GM13977 (cell line): ENCODE results near the gene SLC22A24.
"Not testable (repeated sequence)": the region's sequence is repeated elsewhere in the genome, so short reads cannot be mapped to it uniquely, and the experiment has no call there.

Experiments
- DNase-seq: peaks from one replicate; pipeline ENCODE4 v3.0.0; 2012; ENCODE audit warnings: low spot score
- CTCF ChIP-seq: IDR thresholded peaks from 2 replicates; pipeline ENCODE4 v1.5.1; 2012; ENCODE audit warnings: mild to moderate bottlenecking, control low read depth; ENCODE audit not compliant: insufficient read depth; ENCODE audit errors: extremely low read depth, missing control alignments
- in situ Hi-C: fragments of 300-500 bp; cut with MboI; formaldehyde crosslinking; loops from one replicate; pipeline ENCODE4 v1.12.0; 2022; ENCODE audit warnings: low sequenced_read_pairs, low pct_unique_long_range_greater_than_20kb, mixed read lengths, inconsistent platforms; ENCODE audit not compliant: unreplicated experiment

SLC22A24 gene

GRCh38 chr11:63146581-63146980 is 2.6 kb upstream of the SLC22A24 start:
- DNase-seq = no peak
- TF ChIP-seq CTCF = no peak
- in situ Hi-C loops = no loop called here

GRCh38 chr11:63142459-63142858 is 1.6 kb downstream of the SLC22A24 start:
- no peak for DNase-seq
- TF ChIP-seq CTCF = no peak
- in situ Hi-C loops = no loop called here

DNA sequence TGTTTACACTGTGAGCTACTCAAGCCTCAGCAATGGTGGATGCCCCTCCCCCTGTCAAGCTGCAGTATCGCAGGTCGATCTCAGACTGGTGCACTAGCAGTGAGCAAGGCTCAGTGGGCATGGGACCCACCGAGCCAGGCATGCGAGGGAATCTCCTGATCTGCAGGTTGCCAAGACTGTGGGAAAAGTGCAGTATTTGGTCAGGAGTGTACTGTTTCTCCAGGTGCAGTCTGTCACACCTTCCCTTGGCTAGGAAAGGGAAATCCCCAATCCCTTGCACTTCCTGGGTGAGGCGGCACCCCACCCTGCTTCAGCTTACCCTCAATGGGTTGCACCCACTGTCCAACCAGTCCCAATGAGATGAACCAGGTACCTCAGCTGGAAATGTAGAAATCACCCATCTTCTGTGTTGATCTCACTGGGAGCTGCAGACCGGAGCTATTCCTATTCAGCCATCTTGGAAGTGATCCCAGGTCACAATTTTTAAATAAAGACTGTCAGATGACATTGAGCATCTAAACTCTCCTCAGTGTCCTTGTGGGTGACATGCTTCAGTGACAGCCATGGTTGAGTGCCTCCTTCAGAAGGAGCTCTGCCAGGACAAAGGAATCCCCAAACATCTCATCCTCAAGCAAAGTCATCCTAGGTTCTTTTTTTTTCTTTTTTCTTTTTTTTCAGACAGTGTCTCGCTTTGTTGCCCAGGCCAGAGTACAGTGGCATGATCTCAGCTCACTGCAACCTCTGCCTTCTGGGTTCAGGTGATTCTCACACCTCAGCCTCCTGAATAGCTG is 10.8 kb downstream of the SLC22A24 start:
- no peak for DNase-seq
- TF ChIP-seq CTCF = no peak
- in situ Hi-C loops = no loop called here

- in situ Hi-C loops = no loop called here
- no peak for DNase-seq
- no peak for TF ChIP-seq CTCF
Observed at GRCh38 chr11:63099555-63099954, 44.5 kb downstream of the SLC22A24 start.

GRCh38 chr11:63080682-63081081 is 63.3 kb downstream of the SLC22A24 start:
- TF ChIP-seq CTCF = no peak
- in situ Hi-C loops = no loop called here
- no peak for DNase-seq

DNA sequence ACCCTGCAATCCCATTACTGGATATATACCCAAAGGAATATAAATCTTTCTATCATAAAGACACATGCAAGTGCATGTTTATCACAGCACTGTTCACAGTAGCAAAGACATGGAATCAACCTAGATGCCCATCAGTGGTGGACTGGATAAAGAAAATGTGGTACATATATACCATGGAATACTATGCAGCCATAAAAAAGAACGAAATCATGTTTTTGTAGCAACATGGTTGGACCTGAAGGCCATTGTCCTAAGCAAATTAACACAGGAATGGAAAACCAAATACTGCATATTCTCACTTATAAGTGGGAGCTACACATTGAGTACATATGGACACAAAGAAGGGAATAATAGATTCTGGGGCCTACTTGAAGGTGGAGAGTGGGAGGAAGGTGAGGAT is 97.8 kb downstream of the SLC22A24 start:
- DNase-seq = not testable (repeated sequence)
- in situ Hi-C loops = loop anchor here (25.0 kb wide), 1 partner anchor 166 kb away; no protein-coding TSS in a partner anchor

DNA sequence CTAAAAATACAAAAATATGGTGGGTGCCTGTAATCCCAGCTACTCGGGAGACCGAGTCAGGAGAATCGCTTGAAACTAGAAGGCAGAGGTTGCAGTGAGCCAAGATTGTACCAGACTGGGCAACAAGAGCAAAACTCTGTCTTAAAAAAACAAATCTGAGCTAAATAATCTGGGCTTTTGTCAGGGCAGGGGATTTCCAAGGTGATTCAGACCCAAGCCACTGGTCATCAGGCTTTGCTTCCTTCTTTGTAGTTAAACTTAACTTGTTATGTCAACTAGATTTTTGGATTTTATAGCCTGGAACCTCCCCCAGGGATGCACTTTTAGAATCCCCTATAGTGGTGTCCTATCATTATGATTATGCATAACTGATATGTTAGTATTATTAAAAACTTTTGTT is 101.4 kb downstream of the SLC22A24 start:
- in situ Hi-C loops = loop anchor here (25.0 kb wide), 1 partner anchor 170 kb away; no protein-coding TSS in a partner anchor
- no peak for DNase-seq
- no peak for TF ChIP-seq CTCF
